ENCODE data around the gene ZNF440.
"Not testable (repeated sequence)": the region's sequence is repeated elsewhere in the genome, so short reads cannot be mapped to it uniquely, and the experiment has no call there.

ZNF440 gene

DNA sequence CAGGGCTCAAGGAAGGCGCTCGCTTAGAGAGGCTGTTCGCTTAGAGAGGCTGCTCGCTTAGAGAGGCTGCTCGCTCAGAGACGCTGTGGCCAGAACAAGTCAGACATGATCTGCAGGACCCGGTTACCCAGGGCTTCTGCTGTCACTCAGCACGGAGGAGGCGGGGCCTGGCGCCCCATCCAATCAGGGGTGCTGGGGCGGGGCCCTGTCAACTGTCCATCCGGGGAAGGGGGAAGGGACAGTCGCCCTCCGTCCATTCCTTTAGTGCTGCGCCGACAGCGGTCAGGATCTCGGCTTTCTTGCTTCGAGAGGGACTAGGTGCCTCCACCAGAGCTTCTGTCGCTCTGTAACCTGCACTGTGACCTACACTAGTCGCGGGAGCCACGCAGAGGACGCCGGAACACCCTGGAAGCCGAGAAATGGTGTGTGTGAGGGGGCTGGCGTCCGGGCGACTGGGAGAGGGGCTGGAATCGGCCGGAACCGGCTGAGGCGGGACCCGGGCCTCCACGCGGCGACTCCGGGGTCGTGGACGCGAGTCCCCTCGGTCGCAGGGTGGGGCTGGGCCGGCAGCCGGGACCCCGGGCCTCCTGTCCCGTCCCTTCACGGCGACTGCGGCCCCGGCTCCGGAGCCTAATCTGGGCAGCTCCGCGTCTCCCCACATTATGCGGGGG lies at the start of gene ZNF440:
TSS of gene ZNF440 (plus strand) at position 245 of the 671 bp plus-strand sequence. CDS start at position 420, 175 bp downstream.
- H3K27ac Mint-ChIP-seq: peak within 1 kb of the TSS; percentile 92 to 96
- no peaks in the 10 kb centered on the region for H3K27me3 Mint-ChIP-seq
- ATAC-seq: peak; percentile 100
- H3K9me3 Mint-ChIP-seq: peaks cover 5 to 21% of the 10 kb centered on the region in 2 donors
- peak within 1 kb of the TSS; percentile 91 to 92 for H3K4me3 Mint-ChIP-seq
- peak; percentile 84 to 88 for DNase-seq
- H3K4me1 Mint-ChIP-seq: peaks cover 26% of the 10 kb centered on the region

DNA sequence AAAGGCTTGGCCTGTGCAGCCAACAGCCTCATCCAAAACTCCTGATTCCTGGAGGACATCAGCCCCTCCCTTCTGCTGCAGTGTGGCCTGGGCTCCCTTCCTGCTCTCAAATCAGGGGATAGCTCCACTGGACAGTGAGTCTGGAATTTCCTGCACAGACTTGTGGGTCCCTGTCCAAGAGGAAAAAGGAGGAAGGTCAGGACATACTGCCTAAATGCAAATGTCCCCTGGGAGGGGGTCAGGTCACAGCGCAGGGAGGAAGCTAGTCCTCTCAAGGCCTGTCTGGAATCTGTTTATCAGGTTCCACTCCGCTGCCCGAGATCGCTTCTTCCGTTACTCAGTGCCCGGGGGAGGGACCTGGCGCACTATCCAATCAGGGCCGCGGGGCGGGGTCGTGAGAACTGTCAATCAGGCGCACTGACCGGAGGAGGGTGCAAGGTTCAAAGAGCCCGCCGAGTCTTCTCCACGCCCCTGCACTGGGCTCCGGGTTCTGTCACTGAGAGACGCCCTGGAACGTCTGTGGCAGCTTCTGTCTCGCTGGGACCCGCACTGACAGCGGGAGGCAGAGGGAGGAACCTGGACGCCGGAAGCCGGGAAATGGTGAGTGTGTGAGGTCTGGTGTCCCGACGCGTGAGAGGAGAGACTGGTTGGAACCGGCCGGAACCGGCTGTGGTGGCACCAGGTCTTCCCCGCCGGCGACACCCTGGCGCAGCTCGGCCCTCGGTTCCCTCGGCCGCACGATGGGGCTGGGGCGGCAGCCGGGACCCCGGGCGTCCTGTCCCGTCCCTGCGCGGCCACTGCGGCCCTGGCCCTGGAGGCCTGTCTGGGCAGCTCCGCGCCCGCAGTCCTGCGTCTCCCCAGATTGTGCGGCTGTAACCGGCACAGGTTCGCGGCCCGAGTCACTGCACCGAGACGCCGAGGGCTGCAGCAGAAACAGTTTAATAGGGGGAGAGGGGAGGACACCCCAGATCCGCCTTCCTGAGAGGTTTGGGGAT lies 47.2 kb upstream of the ZNF440 start, which contains the start of gene ZNF441:
TSS of gene ZNF441 (plus strand) at position 404 of the 995 bp plus-strand sequence. CDS start at position 598, 194 bp downstream.
- H3K27me3 Mint-ChIP-seq: peaks cover 13% of the 10 kb centered on the region
- peak; percentile 88 to 95 for DNase-seq
- peak within 1 kb of the TSS; percentile 94 to 99 for H3K27ac Mint-ChIP-seq
- ATAC-seq: peak; percentile 98
- H3K9me3 Mint-ChIP-seq: peaks cover 40 to 46% of the 10 kb centered on the region in 2 donors
- peak within 1 kb of the TSS; percentile 98 to 100 for H3K4me3 Mint-ChIP-seq
- peaks cover 24% of the 10 kb centered on the region for H3K4me1 Mint-ChIP-seq

DNA sequence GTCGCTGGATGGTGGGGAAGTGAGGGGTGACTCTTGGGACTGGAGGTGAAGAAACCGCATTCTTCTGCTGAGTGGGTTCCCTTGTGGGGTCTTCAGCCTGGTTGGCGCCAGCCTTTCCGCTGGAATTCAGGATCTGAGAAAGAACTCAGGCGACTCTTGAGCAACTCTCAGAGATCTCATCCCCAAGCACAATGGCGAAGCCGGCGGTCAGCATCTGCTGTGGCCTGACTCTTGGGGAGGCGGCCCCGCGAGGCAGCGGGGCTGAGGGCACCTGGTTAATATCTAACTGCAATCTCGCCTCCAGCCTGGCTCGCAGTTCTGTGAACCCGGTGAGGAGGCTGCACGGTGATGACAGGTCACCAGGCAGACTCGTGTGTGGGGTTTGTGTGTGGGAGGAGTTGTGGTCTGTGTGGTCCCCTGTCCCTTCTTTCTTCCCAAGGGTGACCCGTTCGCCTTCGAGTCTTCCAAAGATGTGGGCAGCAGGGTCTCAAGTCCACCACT lies 46.4 kb upstream of the ZNF440 start:
- ATAC-seq: no peak

DNA sequence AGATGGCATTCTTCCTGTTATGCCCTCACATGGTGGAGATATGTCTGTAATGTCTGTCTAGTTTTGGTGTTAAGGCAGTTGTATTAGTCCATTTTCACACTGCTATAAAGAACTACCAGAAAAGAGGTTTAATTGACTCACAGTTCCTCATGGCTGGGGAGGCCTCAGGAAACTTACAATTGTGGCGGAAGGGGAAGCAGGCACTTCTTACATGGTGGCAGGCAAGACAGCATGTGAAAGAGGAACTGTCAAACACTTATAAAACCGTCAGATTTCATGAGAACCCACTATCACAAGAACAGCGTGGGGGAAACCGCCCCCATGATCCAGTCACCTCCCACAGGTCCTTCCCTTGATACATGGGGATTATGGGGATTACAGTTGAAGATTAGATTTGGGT lies 44.1 kb upstream of the ZNF440 start:
- Mint-ChIP-seq H3K4me1 (peaks cover 24% of the 10 kb centered on the region), H3K4me3 (no peak overlapping the region), H3K9me3 (peaks cover 48 to 60% of the 10 kb centered on the region in 2 donors), H3K27ac (no peak overlapping the region), H3K27me3 (peaks cover 4% of the 10 kb centered on the region)
- no peak for ATAC-seq
- DNase-seq: no peak

More for the DNA sequence above, 46.4 kb upstream of the ZNF440 start:
- Mint-ChIP-seq H3K4me3 (peak overlapping the region; percentile 98 to 100), H3K27me3 (peaks cover 13% of the 10 kb centered on the region), H3K4me1 (peaks cover 24% of the 10 kb centered on the region), H3K27ac (peak overlapping the region; percentile 90 to 91), H3K9me3 (peaks cover 45 to 52% of the 10 kb centered on the region in 2 donors)
- peak; percentile 11 to 32 for DNase-seq

DNA sequence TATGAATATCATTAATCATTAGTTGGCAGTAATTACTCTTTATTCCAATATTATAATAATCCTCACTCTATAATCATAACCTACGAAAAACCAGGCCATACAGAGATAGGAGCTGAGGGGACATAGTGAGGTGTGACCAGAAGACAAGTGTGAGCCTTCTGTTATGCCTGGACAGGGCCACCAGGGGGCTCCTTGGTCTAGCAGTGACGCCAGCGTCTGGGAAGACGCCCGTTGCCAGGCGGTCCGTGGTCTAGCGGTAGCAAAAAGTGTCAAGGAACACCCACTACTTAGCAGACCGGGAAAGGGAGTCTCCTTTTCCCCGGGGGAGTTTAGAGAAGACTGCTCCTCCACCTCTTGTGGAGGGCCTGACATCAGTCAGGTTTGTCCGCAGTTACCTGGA lies 42.6 kb upstream of the ZNF440 start:
- Mint-ChIP-seq H3K4me1 (peaks cover 22% of the 10 kb centered on the region), H3K9me3 (peaks cover 51 to 58% of the 10 kb centered on the region in 2 donors)
- not testable (repeated sequence) for H3K27me3 Mint-ChIP-seq, H3K27ac Mint-ChIP-seq, DNase-seq, H3K4me3 Mint-ChIP-seq, ATAC-seq

DNA sequence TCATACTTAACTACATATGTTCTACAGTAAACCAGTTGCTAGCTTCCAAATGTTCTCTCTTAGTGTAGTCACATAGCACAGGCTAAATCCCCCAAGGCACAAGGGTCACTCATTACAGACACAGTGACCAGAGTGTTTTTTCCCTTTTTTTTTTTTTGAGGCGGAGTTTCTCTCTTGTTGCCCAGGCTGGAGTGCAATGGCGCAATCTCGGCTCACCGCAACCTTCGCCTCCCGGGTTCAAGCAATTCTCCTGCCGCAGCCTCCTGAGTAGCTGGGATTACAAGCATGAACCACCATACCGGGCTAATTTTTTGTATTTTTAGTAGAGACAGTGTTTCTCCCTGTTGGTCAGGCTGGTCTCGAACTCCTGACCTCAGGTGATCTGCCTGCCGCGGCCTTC lies 37.4 kb upstream of the ZNF440 start:
- H3K9me3 Mint-ChIP-seq: peaks cover 44 to 64% of the 10 kb centered on the region in 2 donors
- H3K4me3 Mint-ChIP-seq, H3K27me3 Mint-ChIP-seq, H3K27ac Mint-ChIP-seq, DNase-seq, H3K4me1 Mint-ChIP-seq, ATAC-seq: not testable (repeated sequence)

DNA sequence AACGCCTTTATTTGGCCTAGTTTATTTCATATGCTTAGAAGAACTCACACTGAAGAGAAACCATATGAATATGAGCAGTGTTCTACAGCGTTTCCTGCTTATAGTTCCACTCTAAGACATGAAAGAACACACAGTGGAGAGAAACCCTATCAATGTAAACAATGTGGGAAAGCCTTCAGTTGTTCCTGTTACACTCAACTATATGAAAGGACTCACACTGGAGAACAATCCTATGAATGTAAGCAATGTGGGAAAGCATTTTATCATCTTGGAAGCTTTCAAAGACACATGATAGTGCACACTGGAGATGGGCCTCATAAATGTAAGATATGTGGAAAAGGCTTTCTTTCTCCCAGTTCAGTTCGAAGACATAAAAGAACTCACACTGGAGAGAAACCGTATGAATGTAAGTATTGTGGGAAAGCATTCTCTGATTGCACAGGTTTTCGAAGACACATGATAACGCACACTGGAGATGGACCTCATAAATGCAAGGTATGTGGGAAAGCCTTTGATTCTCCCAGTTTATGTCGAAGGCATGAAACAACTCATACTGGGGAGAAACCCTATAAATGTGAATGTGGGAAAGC lies 33.5 kb upstream of the ZNF440 start:
- no peak for DNase-seq
- Mint-ChIP-seq H3K27ac (no peak overlapping the region), H3K9me3 (peaks cover 40 to 70% of the 10 kb centered on the region in 2 donors), H3K27me3 (no peaks in the 10 kb centered on the region), H3K4me3 (no peak overlapping the region), H3K4me1 (no peaks in the 10 kb centered on the region)
- ATAC-seq: no peak

DNA sequence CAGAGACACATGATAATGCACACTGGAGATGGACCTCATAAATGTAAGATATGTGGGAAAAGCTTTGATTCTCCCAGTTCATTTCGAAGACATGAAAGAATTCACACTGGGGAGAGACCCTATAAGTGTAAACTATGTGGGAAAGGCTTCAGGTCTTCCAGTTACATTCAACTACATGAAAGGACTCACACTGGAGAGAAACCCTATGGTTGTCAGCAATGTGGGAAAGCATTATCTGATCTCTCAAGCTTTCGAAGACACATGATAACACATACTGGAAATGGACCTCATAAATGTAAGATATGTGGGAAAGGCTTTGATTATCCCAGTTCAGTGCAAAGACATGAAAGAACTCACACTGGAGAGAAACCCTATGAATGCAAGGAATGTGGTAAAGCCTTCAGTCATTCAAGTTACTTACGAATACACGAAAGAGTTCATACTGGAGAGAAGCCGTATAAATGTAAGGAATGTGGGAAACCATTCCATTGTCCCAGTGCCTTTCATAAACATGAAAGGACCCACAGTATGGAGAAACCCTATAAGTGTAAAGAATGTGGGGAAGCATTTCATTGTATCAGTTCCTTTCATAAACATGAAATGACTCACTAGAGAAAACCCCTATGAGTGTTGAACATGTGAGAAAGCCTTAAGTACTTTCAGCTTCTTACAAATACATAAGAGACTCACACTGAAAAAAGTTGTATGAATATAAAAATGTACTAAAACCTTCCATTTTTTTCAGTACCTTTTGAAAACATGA lies 32.6 kb upstream of the ZNF440 start:
- Mint-ChIP-seq H3K4me1 (no peaks in the 10 kb centered on the region), H3K9me3 (peaks cover 40 to 71% of the 10 kb centered on the region in 2 donors), H3K27ac (no peak overlapping the region), H3K27me3 (no peaks in the 10 kb centered on the region), H3K4me3 (no peak overlapping the region)
- DNase-seq: no peak
- no peak for ATAC-seq

DNA sequence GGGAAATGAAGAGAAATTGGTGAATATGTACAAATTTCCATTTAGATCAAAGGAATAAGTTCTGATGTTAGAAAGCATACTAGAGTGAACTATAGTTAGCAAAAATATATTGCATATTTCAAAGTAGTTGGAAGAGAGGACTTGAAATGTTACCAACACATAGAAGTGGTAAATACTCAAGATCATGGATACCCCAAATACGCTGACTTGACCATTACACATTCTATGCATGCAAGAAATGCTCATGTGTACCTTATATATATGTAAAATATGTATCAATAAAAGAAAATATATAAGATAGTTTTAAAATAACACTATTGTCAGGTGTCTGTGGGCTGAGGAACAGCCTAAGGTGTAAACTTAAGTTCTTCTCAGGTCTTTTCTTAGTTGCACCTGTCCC lies 30.3 kb upstream of the ZNF440 start:
- Mint-ChIP-seq H3K27ac (no peak overlapping the region), H3K4me1 (no peaks in the 10 kb centered on the region), H3K4me3 (no peak overlapping the region), H3K9me3 (peaks cover 45 to 69% of the 10 kb centered on the region in 2 donors), H3K27me3 (no peaks in the 10 kb centered on the region)
- ATAC-seq (no peak), DNase-seq (no peak)

DNA sequence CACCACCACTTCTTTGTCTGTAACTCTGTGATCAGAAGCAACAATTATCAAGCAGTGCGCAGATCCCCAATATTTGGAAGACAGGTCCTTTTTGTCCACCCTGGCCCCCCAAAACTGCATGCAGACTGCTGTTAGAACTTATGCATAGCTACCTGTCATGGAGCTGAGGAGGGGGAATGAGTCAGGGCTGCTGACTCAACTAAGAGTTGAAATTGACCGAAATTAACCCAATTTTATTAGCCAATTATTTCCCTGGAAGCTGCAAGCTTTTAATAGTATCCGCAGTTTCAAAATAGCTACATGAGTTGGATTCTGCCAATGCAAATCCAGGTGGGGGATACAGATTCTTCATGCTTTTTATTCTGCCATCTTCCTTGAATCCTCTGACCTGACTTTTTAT lies 29.7 kb upstream of the ZNF440 start:
- Mint-ChIP-seq H3K27ac (no peak overlapping the region), H3K9me3 (peaks cover 45 to 75% of the 10 kb centered on the region in 2 donors)

DNA sequence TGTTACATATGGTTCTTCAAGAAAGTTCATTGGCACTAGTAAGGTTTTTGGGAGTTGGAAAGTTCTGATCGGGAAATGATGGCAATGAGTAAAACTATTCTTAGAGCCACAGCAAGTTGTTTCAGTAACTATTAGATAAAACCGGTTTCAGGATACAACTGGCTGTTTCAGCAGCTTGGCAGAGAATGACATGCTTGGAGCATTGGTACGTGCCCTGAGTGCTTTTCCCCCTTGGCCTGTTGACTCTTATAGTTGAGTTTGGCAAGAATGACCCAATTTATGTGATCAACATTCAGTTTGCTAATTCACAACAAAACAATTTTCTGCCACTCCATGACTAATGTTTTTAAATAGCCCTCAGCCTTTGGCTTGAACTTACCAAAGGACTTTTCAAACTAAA lies 26.5 kb upstream of the ZNF440 start:
- Mint-ChIP-seq H3K27ac (no peak overlapping the region), H3K4me3 (no peak overlapping the region), H3K27me3 (no peaks in the 10 kb centered on the region), H3K4me1 (no peaks in the 10 kb centered on the region), H3K9me3 (peaks cover 49 to 73% of the 10 kb centered on the region in 2 donors)
- DNase-seq (no peak), ATAC-seq (no peak)

More for the DNA sequence above, 29.7 kb upstream of the ZNF440 start:
- H3K4me3 Mint-ChIP-seq: no peak overlapping the region
- no peak for DNase-seq
- no peak for ATAC-seq
- no peaks in the 10 kb centered on the region for H3K4me1 Mint-ChIP-seq
- no peaks in the 10 kb centered on the region for H3K27me3 Mint-ChIP-seq

DNA sequence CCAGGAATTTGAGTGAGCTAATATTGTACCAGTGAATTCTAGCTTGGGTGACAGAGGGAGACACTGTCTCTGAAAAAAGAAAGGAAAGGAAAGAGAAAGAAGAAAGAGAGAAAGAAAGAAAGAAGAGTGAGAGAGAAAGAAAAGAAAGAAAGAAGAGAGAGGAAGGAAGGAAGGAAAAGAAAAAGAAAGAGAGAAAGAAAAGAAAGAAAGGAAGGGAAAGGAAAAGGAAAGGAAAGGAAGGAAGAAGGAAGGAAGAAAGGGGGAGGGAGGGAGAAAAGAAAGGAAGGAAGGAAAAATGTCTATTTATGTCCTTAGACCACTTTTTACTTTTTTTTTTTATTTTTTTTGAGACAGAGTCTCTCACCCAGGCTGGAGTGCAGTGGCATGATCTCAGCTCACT lies 21.1 kb upstream of the ZNF440 start:
- peaks cover 14 to 25% of the 10 kb centered on the region in 2 donors for H3K9me3 Mint-ChIP-seq
- no peak overlapping the region for H3K4me3 Mint-ChIP-seq
- H3K4me1 Mint-ChIP-seq: peaks cover 10% of the 10 kb centered on the region
- DNase-seq (no peak), ATAC-seq (no peak)
- H3K27me3 Mint-ChIP-seq: no peaks in the 10 kb centered on the region
- no peak overlapping the region for H3K27ac Mint-ChIP-seq

DNA sequence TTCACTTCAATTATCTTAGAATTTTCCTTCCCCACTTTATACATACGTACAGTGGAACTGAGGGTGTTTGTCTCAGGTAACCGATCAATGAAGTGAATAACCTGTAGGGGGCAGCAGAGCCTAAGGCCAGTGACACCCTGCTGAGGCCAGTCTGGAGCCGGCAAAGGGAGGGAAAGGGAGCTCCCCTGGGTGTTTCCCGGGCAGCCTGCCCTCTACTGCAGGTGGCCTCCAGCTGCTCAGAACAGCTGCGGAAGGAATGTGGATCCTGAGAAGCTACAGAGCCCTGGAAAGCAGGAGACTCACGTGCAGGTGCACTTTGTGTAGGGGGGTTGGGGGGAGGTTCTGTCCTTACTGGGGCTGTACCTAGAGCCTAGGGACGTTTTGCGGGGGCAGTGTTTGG lies 16.6 kb upstream of the ZNF440 start:
- H3K4me3 Mint-ChIP-seq: peak overlapping the region; percentile 97 to 98
- H3K27ac Mint-ChIP-seq: no peak overlapping the region
- ATAC-seq: peak; percentile 76
- H3K27me3 Mint-ChIP-seq: no peaks in the 10 kb centered on the region
- DNase-seq: peak; percentile 79 to 85
- peaks cover 22% of the 10 kb centered on the region for H3K4me1 Mint-ChIP-seq
- peaks cover 4 to 5% of the 10 kb centered on the region in 2 donors for H3K9me3 Mint-ChIP-seq

All from stimulated activated naive CD8-positive, alpha-beta T cell treated with anti-CD3 and anti-CD28 coated beads, Interleukin-15, amount 100 ng/mL, for 72 hours (primary cell).